RWPE2 (cell line): ENCODE results near the gene SLF1.
A peak's percentile ranks its signal among the peaks of the same experiment; 100 is the strongest.

Experiments
- ATAC-seq: fragments of 200-7000 bp; cut with Tn5 transposase; 3 replicates; pipeline ENCODE4 v1.9.1; 2021; ENCODE audit warnings: low read depth
- DNase-seq: peaks from one replicate; pipeline ENCODE4 v3.0.0-alpha.2; 2020; ENCODE audit warnings: low spot score
- H3K27ac ChIP-seq: fragments of 450-650 bp; 2 replicates; pipeline ENCODE4 v1.5.1; 2017; ENCODE audit warnings: mild to moderate bottlenecking; ENCODE audit not compliant: poor library complexity, severe bottlenecking
- H3K27me3 ChIP-seq: fragments of 250-450 bp; sonication (Bioruptor Pico); 2 replicates; pipeline ENCODE4 v1.5.1; 2021; ENCODE audit warnings: mild to moderate bottlenecking, moderate library complexity; ENCODE audit not compliant: insufficient read depth, poor library complexity, severe bottlenecking
- H3K36me3 ChIP-seq: fragments of 250-450 bp; sonication (Bioruptor Pico); 2 replicates; pipeline ENCODE4 v1.5.1; 2020; ENCODE audit warnings: low read depth, mild to moderate bottlenecking, moderate library complexity
- H3K4me1 ChIP-seq: fragments of 250-450 bp; sonication (Bioruptor Pico); 2 replicates; pipeline ENCODE4 v1.5.1; 2021; ENCODE audit warnings: mild to moderate bottlenecking, moderate library complexity; ENCODE audit not compliant: insufficient read depth, poor library complexity, severe bottlenecking
- H3K4me3 ChIP-seq: fragments of 250-450 bp; sonication (Bioruptor Pico); 2 replicates; pipeline ENCODE4 v1.5.1; 2021; ENCODE audit warnings: mild to moderate bottlenecking, moderate library complexity; ENCODE audit not compliant: severe bottlenecking
- H3K9me3 ChIP-seq: fragments of 250-450 bp; sonication (Bioruptor Pico); 2 replicates; pipeline ENCODE4 v1.5.1; 2021; ENCODE audit warnings: mild to moderate bottlenecking, moderate library complexity; ENCODE audit not compliant: severe bottlenecking
- CTCF ChIP-seq: fragments of 450-650 bp; IDR thresholded peaks from one replicate; pipeline ENCODE4 v1.5.1; 2017; ENCODE audit warnings: mild to moderate bottlenecking, moderate library complexity; ENCODE audit not compliant: poor library complexity, severe bottlenecking

Gene SLF1

GRCh38 chr5:94682814-94683520 lies 64.5 kb downstream of the SLF1 start:
- no peak for DNase-seq
- no peaks in the 10 kb centered on the region for H3K9me3 ChIP-seq
- H3K36me3 ChIP-seq = peaks cover 49% of the 10 kb centered on the region
- ATAC-seq = no peak
- H3K27ac ChIP-seq = no peak overlapping the region
- no peak overlapping the region for H3K4me3 ChIP-seq
- H3K27me3 ChIP-seq = no peaks in the 10 kb centered on the region
- TF ChIP-seq CTCF = no peak
- H3K4me1 ChIP-seq = no peaks in the 10 kb centered on the region

DNA sequence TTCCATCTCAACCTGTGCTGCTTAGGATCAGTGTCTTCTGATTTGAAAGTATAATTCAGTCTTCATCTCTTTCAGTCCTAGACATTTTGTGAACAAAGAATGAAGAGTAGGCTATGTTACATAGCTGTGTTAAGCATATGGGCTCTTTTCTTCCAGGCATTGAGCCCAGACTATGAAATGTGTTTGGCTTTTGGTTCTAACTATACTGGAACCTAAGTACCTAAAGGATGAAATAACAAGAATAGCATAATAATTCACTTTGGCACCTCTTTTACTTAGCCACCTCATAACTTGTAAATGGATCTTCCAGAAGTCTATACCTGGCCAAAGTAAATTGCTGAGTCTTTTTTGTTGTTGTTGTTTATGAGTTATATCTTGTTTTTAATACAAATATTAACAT lies 71.4 kb downstream of the SLF1 start:
- TF ChIP-seq CTCF = no peak
- no peak overlapping the region for H3K27ac ChIP-seq
- ATAC-seq = no peak
- DNase-seq = no peak
- no peaks in the 10 kb centered on the region for H3K9me3 ChIP-seq
- peaks cover 67% of the 10 kb centered on the region for H3K36me3 ChIP-seq
- H3K4me3 ChIP-seq = no peak overlapping the region
- H3K4me1 ChIP-seq = peaks cover 25% of the 10 kb centered on the region
- no peaks in the 10 kb centered on the region for H3K27me3 ChIP-seq

GRCh38 chr5:94690778-94691177 lies 72.3 kb downstream of the SLF1 start:
- DNase-seq = no peak
- Histone ChIP-seq H3K9me3 (no peaks in the 10 kb centered on the region), H3K36me3 (peaks cover 69% of the 10 kb centered on the region), H3K4me1 (peaks cover 25% of the 10 kb centered on the region), H3K27ac (no peak overlapping the region), H3K27me3 (no peaks in the 10 kb centered on the region), H3K4me3 (no peak overlapping the region)
- no peak for TF ChIP-seq CTCF
- no peak for ATAC-seq

DNA sequence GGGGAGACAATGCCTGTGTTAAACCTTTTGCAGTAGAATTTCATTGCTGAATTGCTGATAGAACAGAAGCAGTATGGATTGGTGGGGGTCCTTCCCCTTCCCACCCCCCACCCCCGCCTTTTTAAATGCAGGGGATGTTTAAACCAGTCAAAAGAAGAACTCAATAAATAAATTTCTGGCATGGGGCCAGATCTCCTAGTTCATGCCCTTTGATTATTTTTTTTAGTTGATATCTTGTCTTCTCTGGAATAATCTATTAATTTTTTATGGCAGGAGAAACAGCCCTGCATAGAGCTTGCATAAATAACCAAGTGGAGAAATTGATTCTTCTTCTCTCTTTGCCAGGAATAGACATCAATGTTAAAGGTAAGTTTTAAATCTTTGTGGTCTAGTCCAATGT lies 72.8 kb downstream of the SLF1 start:
- H3K9me3 ChIP-seq = no peaks in the 10 kb centered on the region
- peaks cover 73% of the 10 kb centered on the region for H3K36me3 ChIP-seq
- H3K27ac ChIP-seq = no peak overlapping the region
- ATAC-seq = no peak
- no peak overlapping the region for H3K4me3 ChIP-seq
- no peaks in the 10 kb centered on the region for H3K27me3 ChIP-seq
- no peak for DNase-seq
- H3K4me1 ChIP-seq = peaks cover 25% of the 10 kb centered on the region
- no peak for TF ChIP-seq CTCF

GRCh38 chr5:94691949-94692348 lies 73.5 kb downstream of the SLF1 start:
- TF ChIP-seq CTCF = no peak

More at GRCh38 chr5:94691949-94692348, 73.5 kb downstream of the SLF1 start:
- no peaks in the 10 kb centered on the region for H3K27me3 ChIP-seq
- H3K4me1 ChIP-seq = peaks cover 25% of the 10 kb centered on the region
- H3K4me3 ChIP-seq = no peak overlapping the region
- H3K9me3 ChIP-seq = no peaks in the 10 kb centered on the region
- H3K36me3 ChIP-seq = peaks cover 73% of the 10 kb centered on the region
- DNase-seq (no peak), ATAC-seq (peak; percentile 66)
- peak overlapping the region; percentile 65 for H3K27ac ChIP-seq
